Mucosa of descending colon (tissue), 3 donors: ENCODE results near the gene DOCK2. TPM values are rescaled to one million over a fixed set of nuclear protein-coding genes. Genes with fewer than 3 reads are reported as not detected.

Experiments used
- ATAC-seq: fragments of 200-7000 bp; cut with Tn5 transposase; one replicate; pipeline ENCODE4 v1.9.1; 2020; ENCODE audit warnings: mild to moderate bottlenecking, moderate library complexity
- DNase-seq, 3 donors: peaks; one replicate each; pipeline ENCODE4 v3.0.0-alpha.2; 2020
- H3K36me3 ChIP-seq: fragments of 200-600 bp; one replicate; pipeline ENCODE4 v1.8.0; 2021; ENCODE audit warnings: low read depth, mild to moderate bottlenecking
- H3K4me1 ChIP-seq: fragments of 200-600 bp; one replicate; pipeline ENCODE4 v1.8.0; 2021; ENCODE audit warnings: low read depth, mild to moderate bottlenecking
- H3K4me3 ChIP-seq: fragments of 200-600 bp; one replicate; pipeline ENCODE4 v1.8.0; 2021; ENCODE audit warnings: mild to moderate bottlenecking
- H3K9me3 ChIP-seq: fragments of 200-600 bp; one replicate; pipeline ENCODE4 v1.8.0; 2021; ENCODE audit warnings: mild to moderate bottlenecking
- CTCF ChIP-seq: fragments of 200-600 bp; IDR thresholded peaks from one replicate; pipeline ENCODE4 v1.8.0; 2022; ENCODE audit warnings: antibody characterized with exemption, mild to moderate bottlenecking
- intact Hi-C, 2 donors: fragments of 100-400 bp; cut with DNase I in 1 of 2; cut with micrococcal nuclease in 1 of 2; formaldehyde crosslinking; loops; one replicate each; pipeline versions ENCODE4 v1.11.0 to v1.11.1; 2022; cut with DNase I, micrococcal nuclease
- total RNA-seq, 3 donors: library from RNA; stranded (reverse); fragmentation: NEBNext Ultra II Directional in 2 of 3; extraction: Animal tissue kit (Norgen Biotek cat#: 25700) in 2 of 3; gene quantifications; one replicate each; pipeline versions ENCODE4 v1.2.1 to v1.2.4, GENCODE V29; 2021 to 2023
- donor health status: DM: no; HTN: no; CAD: no; lungs with moderate emphysema.
- donor health status: DM: no; HTN: no; CAD: no.
- donor health status: DM: no; HTN: yes; CAD: no.

The DOCK2 gene
- total RNA-seq, 3 donors from 2014 or later: 7.2 to 20.1 (median 18.1) TPM

GRCh38 chr5:170117736-170118135 lies 480.7 kb downstream of the DOCK2 start:
- intact Hi-C loops: no loop called here
- DNase-seq (no peak), ATAC-seq (no peak)
- TF ChIP-seq CTCF: no peak
- H3K36me3 ChIP-seq: no peaks in the 10 kb centered on the region
- no peak overlapping the region for H3K4me3 ChIP-seq
- no peaks in the 10 kb centered on the region for H3K4me1 ChIP-seq
- no peaks in the 10 kb centered on the region for H3K9me3 ChIP-seq

GRCh38 chr5:170120576-170120975 lies 483.5 kb downstream of the DOCK2 start:
- intact Hi-C loops: no loop called here
- ATAC-seq (no peak), DNase-seq (no peak)
- H3K4me1 ChIP-seq: no peaks in the 10 kb centered on the region
- TF ChIP-seq CTCF: no peak
- H3K9me3 ChIP-seq: no peaks in the 10 kb centered on the region
- no peak overlapping the region for H3K4me3 ChIP-seq
- H3K36me3 ChIP-seq: no peaks in the 10 kb centered on the region

GRCh38 chr5:170121321-170121720 lies 484.2 kb downstream of the DOCK2 start:
- Histone ChIP-seq H3K9me3 (peaks cover 6% of the 10 kb centered on the region), H3K4me3 (no peak overlapping the region), H3K36me3 (no peaks in the 10 kb centered on the region), H3K4me1 (no peaks in the 10 kb centered on the region)
- DNase-seq: no peak
- no peak for ATAC-seq
- TF ChIP-seq CTCF: no peak
- intact Hi-C loops: no loop called here

- intact Hi-C loops: no loop called here
- Histone ChIP-seq H3K4me3 (no peak overlapping the region), H3K4me1 (no peaks in the 10 kb centered on the region), H3K9me3 (peaks cover 10% of the 10 kb centered on the region), H3K36me3 (no peaks in the 10 kb centered on the region)
- TF ChIP-seq CTCF: no peak
- DNase-seq (no peak), ATAC-seq (no peak)
Measured at GRCh38 chr5:170126061-170126460, 489.0 kb downstream of the DOCK2 start.

GRCh38 chr5:170126626-170127025 lies 489.6 kb downstream of the DOCK2 start:
- no peaks in the 10 kb centered on the region for H3K4me1 ChIP-seq
- DNase-seq (no peak), ATAC-seq (no peak)
- no peak overlapping the region for H3K4me3 ChIP-seq
- intact Hi-C loops: no loop called here
- H3K9me3 ChIP-seq: peaks cover 10% of the 10 kb centered on the region
- no peaks in the 10 kb centered on the region for H3K36me3 ChIP-seq
- TF ChIP-seq CTCF: no peak

GRCh38 chr5:170131235-170131634 lies 494.2 kb downstream of the DOCK2 start:
- Histone ChIP-seq H3K36me3 (no peaks in the 10 kb centered on the region), H3K4me1 (no peaks in the 10 kb centered on the region), H3K9me3 (peaks cover 5% of the 10 kb centered on the region), H3K4me3 (no peak overlapping the region)
- DNase-seq (no peak), ATAC-seq (no peak)
- intact Hi-C loops: no loop called here
- TF ChIP-seq CTCF: no peak
